HCT116 (cell line): ENCODE data around the gene CD163. TPM values are rescaled to one million over a fixed set of nuclear protein-coding genes. Genes with fewer than 3 reads are reported as not detected.
"Not testable (repeated sequence)": the region's sequence is repeated elsewhere in the genome, so short reads cannot be mapped to it uniquely, and the experiment has no call there.

Experiments used
- ATAC-seq: fragments of 200-7000 bp; cut with Tn5 transposase; 2 replicates; pipeline ENCODE4 v1.9.1; 2020; ENCODE audit warnings: mild to moderate bottlenecking, moderate library complexity
- BruUV-seq: library from RNA; stranded (reverse); fragments of 400-500 nt; replicated peaks from 2 replicates; lab custom pipeline; 2021; lab: Mats Ljungman, UMichigan
- CTCF ChIA-PET: fragments of 300-600 bp; sonication (Branson Sonifier 250); formaldehyde crosslinking; loops from one replicate; lab custom pipeline; 2021; ENCODE audit warnings: antibody characterized with exemption; lab: Charles Lee
- POLR2A ChIA-PET: fragments of 300-600, 350-600 bp; sonication (Branson Sonifier 250); formaldehyde crosslinking; loops from one replicate; lab custom pipeline; 2021; ENCODE audit warnings: antibody characterized with exemption; lab: Charles Lee
- RAD21 ChIA-PET, 2 experiments: fragments of 300-600 bp; sonication (Branson Sonifier 250); formaldehyde crosslinking; loops; one replicate each; lab custom pipeline; 2023; ENCODE audit warnings: low total read pairs in 2 of 2; ENCODE audit not compliant: uncharacterized antibody in 2 of 2, unreplicated experiment in 2 of 2, low non-redundant PET in 1 of 2; lab: Charles Lee
- DNase-seq: peaks from one replicate; pipeline ENCODE4 v3.0.0-alpha.2; 2010; ENCODE audit warnings: low read depth, low spot score
- H2AFZ ChIP-seq: fragments of 200-600 bp; shearing (Covaris generic), sonication (generic); 2 replicates; pipeline ENCODE4 v1.6.1; 2017; ENCODE audit warnings: low read depth, mixed run types, mixed read lengths, antibody characterized with exemption, low read length; ENCODE audit not compliant: poor library complexity, severe bottlenecking
- H3K27ac ChIP-seq: 2 replicates; pipeline ENCODE4 v1.5.1; 2012; ENCODE audit warnings: low read depth, low read length
- H3K27me3 ChIP-seq: fragments of 200-600 bp; sonication (generic); 2 replicates; pipeline ENCODE4 v1.6.1; 2016; ENCODE audit warnings: mixed run types, low read length, mixed read lengths; ENCODE audit not compliant: insufficient read depth
- H3K36me3 ChIP-seq, 2 experiments: fragments of 200-500 bp in 1 of 2; fragments of 200-600 bp in 1 of 2; sonication (Bioruptor generic) in 1 of 2; sonication (generic) in 1 of 2; 2 replicates each; pipeline versions ENCODE4 v1.5.1 to v1.6.1; 2014 to 2016; ENCODE audit warnings: low read length in 2 of 2, inconsistent platforms in 1 of 2, mixed read lengths in 1 of 2, mixed run types in 1 of 2; ENCODE audit not compliant: insufficient read depth in 2 of 2, control insufficient read depth in 1 of 2
- H3K4me1 ChIP-seq, 2 experiments: fragments of 200-600 bp in 1 of 2; sonication (generic) in 1 of 2; 2 replicates each; pipeline versions ENCODE4 v1.5.1 to v1.6.1; 2012 to 2017; ENCODE audit warnings: low read length in 2 of 2, inconsistent platforms in 1 of 2, mild to moderate bottlenecking in 1 of 2, mixed read lengths in 1 of 2, mixed run types in 1 of 2, moderate library complexity in 1 of 2; ENCODE audit not compliant: insufficient read depth in 2 of 2, control insufficient read depth in 1 of 2
- H3K4me2 ChIP-seq: fragments of 200-600 bp; sonication (generic); 2 replicates; pipeline ENCODE4 v1.6.1; 2017; ENCODE audit warnings: mixed run types, low read length, mixed read lengths
- H3K4me3 ChIP-seq, 2 experiments: fragments of 200-600 bp in 1 of 2; sonication (generic) in 1 of 2; replicated peaks in 1 of 2; 2 replicates each; pipeline ENCODE4 v1.5.1; 2011 to 2016; ENCODE audit warnings: low read length in 2 of 2, control low read depth in 1 of 2, low read depth in 1 of 2, mild to moderate bottlenecking in 1 of 2, mixed read lengths in 1 of 2, mixed run types in 1 of 2
- H3K79me2 ChIP-seq: fragments of 200-600 bp; sonication (generic); 2 replicates; pipeline ENCODE4 v1.6.1; 2017; ENCODE audit warnings: mild to moderate bottlenecking, mixed run types, low read length, moderate library complexity, mixed read lengths; ENCODE audit not compliant: insufficient read depth
- H3K9ac ChIP-seq: fragments of 200-600 bp; sonication (generic); 2 replicates; pipeline ENCODE4 v1.6.1; 2016; ENCODE audit warnings: low read length, mixed read lengths
- H3K9me2 ChIP-seq: fragments of 200-600 bp; sonication (generic), shearing (Covaris generic); 2 replicates; pipeline ENCODE4 v1.6.1; 2017; ENCODE audit warnings: mixed run types, mild to moderate bottlenecking, moderate library complexity; ENCODE audit not compliant: insufficient read depth
- H3K9me3 ChIP-seq, 2 experiments: fragments of 200-500 bp in 1 of 2; fragments of 200-600 bp in 1 of 2; sonication (Bioruptor generic) in 1 of 2; sonication (generic) in 1 of 2; 2 replicates each; pipeline ENCODE4 v1.6.1; 2014 to 2017; ENCODE audit warnings: low read length in 2 of 2, mixed read lengths in 2 of 2, inconsistent platforms in 1 of 2, low read depth in 1 of 2, mild to moderate bottlenecking in 1 of 2, mixed run types in 1 of 2, moderate library complexity in 1 of 2; ENCODE audit not compliant: control insufficient read depth in 1 of 2, insufficient read depth in 1 of 2
- H4K20me1 ChIP-seq: fragments of 200-600 bp; sonication (generic), shearing (Covaris generic); 2 replicates; pipeline ENCODE4 v1.6.1; 2017; ENCODE audit warnings: mixed run types, mild to moderate bottlenecking, moderate library complexity; ENCODE audit not compliant: insufficient read depth
- EZH2 ChIP-seq: fragments of 200-600 bp; sonication (generic); IDR thresholded peaks from 2 replicates; pipeline ENCODE4 v1.6.1; 2017; ENCODE audit warnings: antibody characterized with exemption, mixed run types
- FOSL1 ChIP-seq: IDR thresholded peaks from 2 replicates; pipeline ENCODE4 v1.6.1; 2012; ENCODE audit warnings: low read depth
- JUND ChIP-seq: IDR thresholded peaks from 2 replicates; pipeline ENCODE4 v1.6.1; 2012
- intact Hi-C: fragments of 100-400 bp; cut with micrococcal nuclease; formaldehyde crosslinking; loops from 2 replicates; pipeline ENCODE4 v1.10.0; 2022
- total RNA-seq: library from RNA; stranded (reverse); gene quantifications from one replicate; pipeline ENCODE4 v1.2.1, GENCODE V29; 2021; ENCODE audit not compliant: unreplicated experiment
- TF ChIP-seq, protein P1 (sequence below): IDR thresholded peaks from 2 replicates; pipeline ENCODE4 v1.6.1; 2012; ENCODE audit warnings: low read depth

Gene CD163
- total RNA-seq, 1 experiment from 2014 or later: 1.4 TPM

DNA sequence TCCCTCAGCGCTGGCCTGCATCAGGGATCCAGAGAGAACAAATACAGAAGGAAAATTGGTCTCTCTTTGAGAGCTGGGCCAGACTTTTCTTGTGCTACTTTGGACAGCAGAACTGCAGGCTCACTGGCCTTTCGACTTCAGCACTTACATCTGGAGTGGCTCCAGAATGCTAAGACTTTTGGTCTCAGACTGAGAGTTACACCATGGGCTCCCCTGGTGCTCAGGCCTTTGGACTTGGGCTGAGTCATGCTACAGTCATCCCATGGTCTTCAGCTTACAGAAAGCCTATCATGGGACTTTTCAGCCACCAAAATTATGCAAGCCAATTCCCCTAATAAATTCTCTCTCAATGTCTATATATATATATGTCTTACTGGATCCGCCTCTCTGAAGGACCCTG, 9.0 kb upstream of the CD163 start:
- H3K79me2 ChIP-seq: no peaks in the 10 kb centered on the region
- ChIA-PET CTCF (no interaction called here), POLR2A (interaction anchor here (1.2 kb wide), 1 partner anchor 8 kb away, joined by 3 read pairs; no protein-coding TSS in a partner anchor), RAD21 (no interaction called here)
- peak overlapping the region; percentile 48 for H3K4me2 ChIP-seq
- no peaks in the 10 kb centered on the region for H4K20me1 ChIP-seq
- no peak overlapping the region for H2AFZ ChIP-seq
- H3K9me2 ChIP-seq: no peaks in the 10 kb centered on the region
- no peaks in the 10 kb centered on the region for H3K36me3 ChIP-seq
- ATAC-seq (peak; percentile 88), DNase-seq (peak; percentile 38)
- no TSS peak for BruUV-seq
- H3K4me3 ChIP-seq: no peak overlapping the region
- no peaks in the 10 kb centered on the region for H3K27me3 ChIP-seq
- no peak overlapping the region for H3K9ac ChIP-seq
- 0 out of 2 replicates have a peak, but pooled peaks have one; percentile 30 for TF ChIP-seq JUND
- TF ChIP-seq, protein P1, sequence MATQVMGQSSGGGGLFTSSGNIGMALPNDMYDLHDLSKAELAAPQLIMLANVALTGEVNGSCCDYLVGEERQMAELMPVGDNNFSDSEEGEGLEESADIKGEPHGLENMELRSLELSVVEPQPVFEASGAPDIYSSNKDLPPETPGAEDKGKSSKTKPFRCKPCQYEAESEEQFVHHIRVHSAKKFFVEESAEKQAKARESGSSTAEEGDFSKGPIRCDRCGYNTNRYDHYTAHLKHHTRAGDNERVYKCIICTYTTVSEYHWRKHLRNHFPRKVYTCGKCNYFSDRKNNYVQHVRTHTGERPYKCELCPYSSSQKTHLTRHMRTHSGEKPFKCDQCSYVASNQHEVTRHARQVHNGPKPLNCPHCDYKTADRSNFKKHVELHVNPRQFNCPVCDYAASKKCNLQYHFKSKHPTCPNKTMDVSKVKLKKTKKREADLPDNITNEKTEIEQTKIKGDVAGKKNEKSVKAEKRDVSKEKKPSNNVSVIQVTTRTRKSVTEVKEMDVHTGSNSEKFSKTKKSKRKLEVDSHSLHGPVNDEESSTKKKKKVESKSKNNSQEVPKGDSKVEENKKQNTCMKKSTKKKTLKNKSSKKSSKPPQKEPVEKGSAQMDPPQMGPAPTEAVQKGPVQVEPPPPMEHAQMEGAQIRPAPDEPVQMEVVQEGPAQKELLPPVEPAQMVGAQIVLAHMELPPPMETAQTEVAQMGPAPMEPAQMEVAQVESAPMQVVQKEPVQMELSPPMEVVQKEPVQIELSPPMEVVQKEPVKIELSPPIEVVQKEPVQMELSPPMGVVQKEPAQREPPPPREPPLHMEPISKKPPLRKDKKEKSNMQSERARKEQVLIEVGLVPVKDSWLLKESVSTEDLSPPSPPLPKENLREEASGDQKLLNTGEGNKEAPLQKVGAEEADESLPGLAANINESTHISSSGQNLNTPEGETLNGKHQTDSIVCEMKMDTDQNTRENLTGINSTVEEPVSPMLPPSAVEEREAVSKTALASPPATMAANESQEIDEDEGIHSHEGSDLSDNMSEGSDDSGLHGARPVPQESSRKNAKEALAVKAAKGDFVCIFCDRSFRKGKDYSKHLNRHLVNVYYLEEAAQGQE: peak; percentile 27
- no peak for TF ChIP-seq EZH2
- peak; percentile 65; the same call in 1 of the 2 replicates for TF ChIP-seq FOSL1
- no peak overlapping the region for H3K27ac ChIP-seq
- no peaks in the 10 kb centered on the region for H3K9me3 ChIP-seq
- peaks cover 0 to 13% of the 10 kb centered on the region in 2 experiments; a peak in 2 of 4 replicates for H3K4me1 ChIP-seq
- intact Hi-C loops: no loop called here

DNA sequence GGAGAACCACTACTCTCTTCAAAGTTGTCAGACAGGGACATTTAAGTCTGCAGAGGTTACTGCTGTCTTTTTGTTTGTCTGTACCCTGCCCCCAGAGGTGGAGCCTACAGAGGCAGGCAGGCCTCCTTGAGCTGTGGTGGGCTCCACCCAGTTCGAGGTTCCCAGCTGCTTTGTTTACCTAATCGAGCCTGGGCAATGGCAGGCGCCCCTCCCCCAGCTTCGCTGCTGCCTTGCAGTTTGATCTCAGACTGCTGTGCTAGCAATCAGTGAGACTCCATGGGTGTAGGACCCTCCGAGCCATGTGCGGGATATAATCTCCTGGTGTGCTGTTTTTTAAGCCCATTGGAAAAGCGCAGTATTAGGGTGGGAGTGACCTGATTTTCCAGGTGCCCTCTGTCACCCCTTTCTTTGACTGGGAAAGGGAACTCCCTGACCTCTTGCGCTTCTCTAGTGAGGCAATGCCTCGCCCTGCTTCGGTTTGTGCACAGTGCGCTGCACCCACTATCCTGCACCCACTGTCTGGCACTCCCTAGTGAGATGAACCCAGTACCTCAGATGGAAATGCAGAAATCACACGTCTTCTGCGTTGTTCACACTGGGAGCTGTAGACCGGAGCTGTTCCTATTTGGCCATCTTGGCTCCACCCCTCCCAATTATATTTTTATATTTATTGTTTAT, 6.4 kb upstream of the CD163 start:
- H3K9ac ChIP-seq, ATAC-seq, H3K4me2 ChIP-seq, H2AFZ ChIP-seq, CTCF ChIA-PET, DNase-seq, H3K36me3 ChIP-seq, H3K9me3 ChIP-seq, BruUV-seq, POLR2A ChIA-PET, H4K20me1 ChIP-seq, H3K27me3 ChIP-seq, H3K4me3 ChIP-seq, H3K79me2 ChIP-seq, intact Hi-C loops, H3K9me2 ChIP-seq, RAD21 ChIA-PET, H3K27ac ChIP-seq: not testable (repeated sequence)
- H3K4me1 ChIP-seq: peaks cover 0 to 13% of the 10 kb centered on the region in 2 experiments; a peak in 2 of 4 replicates
